Tracheal epithelial cell (primary cell): ENCODE data around the gene GABRB3. TPM values are rescaled to one million over a fixed set of nuclear protein-coding genes. Genes with fewer than 3 reads are reported as not detected.

Source experiments
- total RNA-seq: library from RNA; depleted of rRNA; stranded (reverse); fragments of >200 nt; gene quantifications from 2 replicates; pipeline ENCODE4 v1.2.1, GENCODE V29; 2014

Gene GABRB3
- total RNA-seq, result 0.48 and 2.6 TPM in 2 replicates

DNA sequence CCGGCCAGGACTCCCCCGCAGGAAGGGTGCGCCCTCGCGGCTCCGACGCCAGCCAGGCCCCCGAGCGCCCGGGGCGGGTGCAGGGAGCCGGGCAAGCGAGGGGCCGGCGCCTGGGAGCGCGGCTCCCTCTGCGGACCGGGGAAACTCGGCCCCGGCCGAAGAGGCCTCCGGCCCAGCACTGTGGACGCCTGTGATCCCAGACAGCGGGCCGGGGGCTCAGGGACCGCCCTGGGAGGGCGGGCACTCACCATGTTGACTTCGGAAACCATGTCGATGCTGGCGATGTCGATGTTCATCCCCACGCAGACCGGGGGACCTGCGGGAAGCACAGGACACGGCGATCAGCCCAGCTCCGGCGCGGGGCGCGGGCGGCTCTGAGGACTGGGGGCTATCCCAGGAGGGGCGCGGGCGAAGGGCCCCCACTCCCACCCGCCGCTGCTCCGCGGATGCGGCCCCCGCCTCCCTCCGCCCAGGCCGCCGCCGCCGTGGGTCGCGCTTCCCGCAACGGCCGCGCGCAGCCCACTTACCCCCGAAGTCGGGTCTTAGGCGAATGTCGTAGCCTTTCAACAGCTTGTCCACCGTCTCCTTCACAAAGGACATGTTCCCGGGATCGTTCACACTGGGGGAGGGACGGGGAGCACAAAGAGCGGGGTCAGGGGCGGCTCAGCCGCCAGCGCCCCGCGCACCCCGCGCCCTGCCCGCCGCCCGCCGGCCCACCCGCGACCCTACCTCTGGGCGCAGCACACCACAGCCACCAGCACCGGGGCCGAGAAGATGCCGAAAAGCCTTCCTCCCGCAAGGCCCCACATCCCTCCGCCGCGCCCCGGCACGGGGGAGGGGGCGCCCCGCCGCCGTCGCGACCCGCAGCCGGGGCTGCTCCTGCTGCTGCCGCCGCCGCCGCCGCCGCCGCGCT, at the start of gene GABRB3:
Gene GABRB3, minus strand, starts transcription at position 913 of the 913 bp plus-strand sequence.

Other genes with a start within 250 kb of the GABRB3 start
- not detected in 2 replicates for gene GABRA5, start 94.0 kb upstream of the GABRB3 start, total RNA-seq
- not detected in 2 replicates for gene GABRG3, start 198.1 kb upstream of the GABRB3 start, total RNA-seq